ENCODE data around the gene ETV1. TPM values are rescaled to one million over a fixed set of nuclear protein-coding genes. Genes with fewer than 3 reads are reported as not detected.

The ETV1 gene
- total RNA-seq, 4 donors from 2014 or later, result 4.2 to 11.5 (median 7.3) TPM

DNA sequence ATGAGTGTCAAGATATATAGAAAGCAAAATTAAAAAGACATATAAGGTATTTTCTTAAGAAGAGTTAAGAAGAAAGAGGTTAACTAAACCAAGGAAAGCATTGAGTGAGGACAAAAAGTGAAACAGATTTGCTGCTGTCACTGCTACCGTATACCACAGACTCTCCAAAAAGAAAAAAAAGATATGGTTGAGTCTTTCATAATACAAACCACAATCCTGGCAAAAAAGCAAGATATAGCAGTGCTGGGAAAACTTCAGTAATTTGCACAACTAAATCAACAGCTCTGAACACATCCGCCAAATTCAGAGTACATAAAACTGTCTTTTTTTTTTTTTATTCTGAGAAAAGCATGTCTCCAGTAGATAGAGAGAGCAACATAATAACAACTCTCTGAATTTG is 114.7 kb downstream of the ETV1 start:
- ATAC-seq, result no peak
- TF ChIP-seq POLR2A (IDR thresholded peaks at IDR 0.05) (no peak), EP300 (IDR thresholded peaks at IDR 0.05) (no peak), POLR2AphosphoS5 (IDR thresholded peaks at IDR 0.05) (no peak)
- TF ChIP-seq, protein P1, sequence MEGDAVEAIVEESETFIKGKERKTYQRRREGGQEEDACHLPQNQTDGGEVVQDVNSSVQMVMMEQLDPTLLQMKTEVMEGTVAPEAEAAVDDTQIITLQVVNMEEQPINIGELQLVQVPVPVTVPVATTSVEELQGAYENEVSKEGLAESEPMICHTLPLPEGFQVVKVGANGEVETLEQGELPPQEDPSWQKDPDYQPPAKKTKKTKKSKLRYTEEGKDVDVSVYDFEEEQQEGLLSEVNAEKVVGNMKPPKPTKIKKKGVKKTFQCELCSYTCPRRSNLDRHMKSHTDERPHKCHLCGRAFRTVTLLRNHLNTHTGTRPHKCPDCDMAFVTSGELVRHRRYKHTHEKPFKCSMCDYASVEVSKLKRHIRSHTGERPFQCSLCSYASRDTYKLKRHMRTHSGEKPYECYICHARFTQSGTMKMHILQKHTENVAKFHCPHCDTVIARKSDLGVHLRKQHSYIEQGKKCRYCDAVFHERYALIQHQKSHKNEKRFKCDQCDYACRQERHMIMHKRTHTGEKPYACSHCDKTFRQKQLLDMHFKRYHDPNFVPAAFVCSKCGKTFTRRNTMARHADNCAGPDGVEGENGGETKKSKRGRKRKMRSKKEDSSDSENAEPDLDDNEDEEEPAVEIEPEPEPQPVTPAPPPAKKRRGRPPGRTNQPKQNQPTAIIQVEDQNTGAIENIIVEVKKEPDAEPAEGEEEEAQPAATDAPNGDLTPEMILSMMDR (IDR thresholded peaks at IDR 0.05), result no peak
- Histone ChIP-seq H3K4me1 (no peaks in the 10 kb centered on the region), H3K9me3 (no peaks in the 10 kb centered on the region), H3K4me3 (no peak overlapping the region), H3K36me3 (no peaks in the 10 kb centered on the region), H3K27ac (no peak overlapping the region), H3K27me3 (no peaks in the 10 kb centered on the region)
- 63 to 77% methylated on average over 2 of the region's 2 CpGs for WGBS, 2 donors (ENCODE audit: low coverage in 1 of 2)

DNA sequence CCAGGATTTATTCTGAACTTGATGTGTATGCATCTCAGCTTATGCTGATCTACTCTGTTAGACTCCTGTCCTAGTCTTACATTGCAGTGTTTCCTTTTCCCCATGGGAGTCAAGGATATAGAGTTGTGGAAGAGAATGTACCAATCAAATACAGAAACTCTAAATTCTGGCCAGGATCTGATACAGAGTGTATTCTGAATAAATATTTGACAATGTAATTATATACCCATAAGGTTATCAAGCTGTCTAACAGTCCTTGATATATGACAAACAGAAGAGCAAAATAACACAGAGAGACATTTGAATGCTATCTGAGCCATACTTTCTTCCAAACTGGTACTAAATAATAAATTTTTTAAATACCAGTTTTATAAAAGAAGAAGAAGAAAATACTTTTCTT is 116.8 kb downstream of the ETV1 start:
- TF ChIP-seq EP300 (IDR thresholded peaks at IDR 0.05), result no peak
- TF ChIP-seq POLR2AphosphoS5 (IDR thresholded peaks at IDR 0.05), result no peak
- TF ChIP-seq POLR2A (IDR thresholded peaks at IDR 0.05), result no peak
- TF ChIP-seq, protein P1 (IDR thresholded peaks at IDR 0.05), result no peak
- no peak for ATAC-seq
- Histone ChIP-seq H3K9me3 (no peaks in the 10 kb centered on the region), H3K27me3 (no peaks in the 10 kb centered on the region), H3K36me3 (no peaks in the 10 kb centered on the region), H3K27ac (no peak overlapping the region), H3K4me1 (no peaks in the 10 kb centered on the region), H3K4me3 (no peak overlapping the region)

DNA sequence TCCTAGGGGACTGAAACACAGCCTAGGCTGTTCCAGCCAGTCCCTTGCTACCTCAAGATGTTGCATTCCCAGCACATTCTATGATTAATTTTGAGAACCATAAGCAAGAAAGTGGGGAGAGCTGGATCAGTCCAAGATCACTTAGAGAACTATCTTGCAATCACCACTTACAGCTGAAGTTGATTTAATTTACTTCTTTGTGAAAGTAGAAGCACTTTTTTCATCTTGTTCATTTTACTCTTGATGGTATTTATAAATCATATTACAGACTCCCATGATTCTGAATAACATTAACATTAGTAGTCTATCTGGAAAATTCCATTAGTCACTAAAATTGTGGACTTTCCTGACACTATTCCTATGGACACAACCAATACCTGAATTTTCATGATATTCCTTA is 118.5 kb downstream of the ETV1 start:
- Histone ChIP-seq H3K4me3 (no peak overlapping the region), H3K4me1 (no peaks in the 10 kb centered on the region), H3K9me3 (no peaks in the 10 kb centered on the region), H3K27ac (no peak overlapping the region), H3K27me3 (no peaks in the 10 kb centered on the region), H3K36me3 (no peaks in the 10 kb centered on the region)
- TF ChIP-seq POLR2AphosphoS5 (IDR thresholded peaks at IDR 0.05) (no peak), EP300 (IDR thresholded peaks at IDR 0.05) (no peak), POLR2A (IDR thresholded peaks at IDR 0.05) (no peak)
- TF ChIP-seq, protein P1 (IDR thresholded peaks at IDR 0.05), result no peak
- ATAC-seq, result no peak

DNA sequence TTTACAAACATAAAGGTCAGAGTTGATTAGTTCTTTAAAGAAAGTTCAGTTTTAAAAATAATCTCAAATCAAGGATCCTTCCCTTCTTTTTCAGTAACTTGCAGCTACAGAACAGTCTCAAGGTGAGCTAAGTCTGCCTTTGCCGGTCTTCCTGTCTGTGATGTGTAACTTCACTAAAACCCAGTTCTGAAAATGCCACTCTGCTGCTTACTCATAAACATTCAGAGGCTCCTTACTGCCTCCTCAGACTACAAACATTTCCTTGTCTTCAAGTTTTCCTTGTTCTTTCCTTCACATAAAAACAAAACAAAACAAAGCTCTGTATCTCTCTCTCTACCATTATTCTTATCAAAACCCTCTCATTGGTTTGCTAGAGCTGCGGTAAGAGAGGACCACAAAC is 128.7 kb downstream of the ETV1 start:
- Histone ChIP-seq H3K4me3 (no peak overlapping the region), H3K27ac (no peak overlapping the region), H3K9me3 (no peaks in the 10 kb centered on the region), H3K4me1 (no peaks in the 10 kb centered on the region), H3K36me3 (no peaks in the 10 kb centered on the region), H3K27me3 (no peaks in the 10 kb centered on the region)
- no peak for TF ChIP-seq POLR2A (IDR thresholded peaks at IDR 0.05)
- TF ChIP-seq EP300 (IDR thresholded peaks at IDR 0.05), result no peak
- TF ChIP-seq, protein P1 (IDR thresholded peaks at IDR 0.05), result no peak
- no peak for TF ChIP-seq POLR2AphosphoS5 (IDR thresholded peaks at IDR 0.05)
- ATAC-seq, result no peak
- 93 to 98% methylated on average over 2 of the region's 2 CpGs for WGBS, 2 donors (ENCODE audit: low coverage in 1 of 2)

DNA sequence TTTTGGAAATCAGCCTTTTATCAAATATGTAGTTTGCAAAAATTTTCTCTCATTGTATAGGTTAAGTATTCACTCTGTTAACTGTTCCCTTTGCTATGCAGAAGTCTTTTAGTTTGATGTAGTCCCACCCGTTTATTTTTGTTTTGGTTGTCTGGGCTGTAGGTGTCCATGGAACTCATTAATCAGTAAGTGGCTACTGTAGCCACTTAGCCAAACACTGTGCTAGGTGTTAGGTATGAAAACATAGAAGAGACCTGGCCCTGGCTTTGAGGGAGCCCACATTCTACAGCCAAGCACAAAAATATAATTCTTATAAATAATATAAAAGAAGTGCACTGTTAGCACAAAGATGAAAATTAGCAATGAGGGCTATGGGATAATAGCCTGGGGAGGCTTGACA is 133.5 kb downstream of the ETV1 start:
- H3K9me3 ChIP-seq, result no peaks in the 10 kb centered on the region
- no peak for ATAC-seq
- no peaks in the 10 kb centered on the region for H3K36me3 ChIP-seq
- TF ChIP-seq POLR2AphosphoS5 (IDR thresholded peaks at IDR 0.05), result no peak
- TF ChIP-seq POLR2A (IDR thresholded peaks at IDR 0.05), result no peak
- TF ChIP-seq, protein P1 (IDR thresholded peaks at IDR 0.05), result no peak
- no peak for TF ChIP-seq EP300 (IDR thresholded peaks at IDR 0.05)
- WGBS, 2 donors (ENCODE audit: low coverage in 1 of 2), result 40 to 53% methylated on average over 1 of the region's 1 CpG
- no peak overlapping the region for H3K27ac ChIP-seq
- H3K27me3 ChIP-seq, result no peaks in the 10 kb centered on the region
- no peak overlapping the region for H3K4me3 ChIP-seq
- peaks cover 0 to 7% (median 0%) of the 10 kb centered on the region in 3 donors for H3K4me1 ChIP-seq
